GM18867 (cell line): ENCODE data around the gene VAV2.

Experiments
- ATAC-seq: cut with Tn5 transposase; IDR thresholded peaks from one replicate; pipeline ENCODE4 v1.9.1; 2021; ENCODE audit warnings: mild to moderate bottlenecking, moderate library complexity; ENCODE audit not compliant: unreplicated experiment

The VAV2 gene

DNA sequence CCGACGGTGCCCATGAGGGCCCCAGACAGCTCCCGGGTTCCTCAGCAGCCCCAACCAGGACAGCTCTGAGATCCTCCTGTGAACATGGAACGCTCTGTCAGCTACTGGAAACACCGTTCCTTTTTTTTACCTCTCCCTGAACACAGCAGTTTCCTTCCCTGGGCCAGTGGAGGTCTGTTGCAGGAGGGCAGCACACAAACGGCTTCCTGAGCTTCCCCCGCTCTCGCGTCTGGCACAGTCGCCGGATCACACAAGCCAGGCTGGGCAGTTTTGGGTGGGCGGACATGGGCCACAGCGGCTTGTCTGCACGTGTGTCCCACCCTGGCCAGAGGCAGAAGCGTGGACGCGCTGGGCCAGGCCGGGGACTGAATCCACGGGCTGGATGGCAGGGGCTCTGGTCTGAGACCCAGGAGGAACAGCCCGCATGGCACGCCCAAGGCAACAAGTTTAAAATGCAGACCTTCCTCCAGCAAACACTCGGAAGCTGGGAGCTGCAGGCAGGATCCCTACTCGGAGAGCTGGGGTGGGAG, 147.2 kb downstream of the VAV2 start:
- no peak for ATAC-seq

DNA sequence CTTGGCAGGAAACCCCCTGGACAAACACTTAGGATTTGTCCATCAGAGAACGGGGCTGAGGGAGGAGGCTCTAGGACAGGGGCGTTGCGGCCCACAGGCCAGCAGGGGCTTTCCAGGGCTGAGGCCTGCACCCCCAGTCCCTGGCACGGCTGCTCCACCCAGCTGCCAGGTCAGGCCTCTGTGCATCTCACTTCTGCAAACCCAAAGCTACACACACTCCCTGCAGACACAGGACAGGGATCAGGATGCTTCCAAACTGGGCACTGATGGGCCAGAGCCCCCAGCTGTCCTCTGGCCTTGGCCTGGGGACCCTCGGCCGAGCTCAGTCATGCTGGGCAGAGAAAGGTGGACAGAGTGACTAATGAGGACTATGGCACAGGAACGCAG, 147.7 kb downstream of the VAV2 start:
- ATAC-seq: no peak

DNA sequence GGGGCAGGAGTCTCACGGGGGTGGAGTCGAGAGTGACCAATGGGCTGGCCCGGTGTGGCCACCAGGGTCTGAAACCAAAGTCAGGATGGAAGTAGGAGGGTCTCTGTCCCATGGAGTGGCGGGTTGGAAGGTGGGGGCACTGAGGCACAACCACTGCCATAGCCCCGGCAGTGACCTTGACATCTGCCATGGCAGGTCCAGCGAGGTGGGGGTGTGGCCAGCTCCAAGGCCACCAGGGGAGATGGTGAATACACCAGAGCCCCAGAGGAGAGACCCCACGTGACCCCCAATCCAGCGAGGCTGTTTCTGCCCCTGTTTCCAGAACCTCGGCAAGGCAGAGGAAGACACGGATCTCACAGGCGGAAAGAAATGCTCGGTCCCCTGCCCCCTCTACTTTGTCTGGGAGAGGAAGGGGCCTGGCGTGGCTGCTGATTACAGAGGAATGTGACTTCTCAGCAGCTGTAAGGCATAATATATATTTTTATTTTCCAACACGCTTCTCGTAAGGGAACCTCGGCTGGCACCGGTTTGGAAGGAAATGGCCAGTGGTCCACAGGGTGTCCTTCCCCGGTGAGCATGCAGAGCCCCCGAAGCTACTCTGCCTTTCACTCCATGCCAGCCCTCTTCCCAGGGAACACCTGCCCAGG, 148.2 kb downstream of the VAV2 start:
- no peak for ATAC-seq

DNA sequence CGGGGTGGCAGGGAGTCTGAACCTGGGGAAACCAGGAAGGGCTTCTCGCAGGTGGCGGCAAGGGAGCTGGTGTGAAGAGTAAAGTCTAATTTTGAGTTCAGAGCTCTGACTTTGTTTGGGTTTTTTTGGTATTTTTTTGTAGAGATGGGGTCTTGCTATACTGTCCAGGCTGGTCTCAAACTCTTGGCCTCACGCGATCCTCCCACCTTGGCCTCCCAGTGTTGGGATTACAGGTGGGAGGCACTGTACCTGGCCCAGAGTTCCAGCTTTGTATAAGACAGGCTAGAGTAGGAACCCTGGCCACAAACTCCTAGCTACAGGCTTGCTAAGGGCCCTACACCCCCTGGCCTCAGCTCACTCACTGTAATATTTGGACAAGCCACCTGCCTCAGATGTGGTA, 148.9 kb downstream of the VAV2 start:
- ATAC-seq: no peak

- no peak for ATAC-seq
These were observed 149.3 kb downstream of the VAV2 start for GRCh38 chr9:133842721-133843227.

GRCh38 chr9:133842174-133842573, 149.9 kb downstream of the VAV2 start:
- ATAC-seq: no peak

- no peak for ATAC-seq
These were observed 150.8 kb downstream of the VAV2 start for GRCh38 chr9:133841167-133841812.

- ATAC-seq: no peak
These were observed 152.2 kb downstream of the VAV2 start for GRCh38 chr9:133839822-133840329.

DNA sequence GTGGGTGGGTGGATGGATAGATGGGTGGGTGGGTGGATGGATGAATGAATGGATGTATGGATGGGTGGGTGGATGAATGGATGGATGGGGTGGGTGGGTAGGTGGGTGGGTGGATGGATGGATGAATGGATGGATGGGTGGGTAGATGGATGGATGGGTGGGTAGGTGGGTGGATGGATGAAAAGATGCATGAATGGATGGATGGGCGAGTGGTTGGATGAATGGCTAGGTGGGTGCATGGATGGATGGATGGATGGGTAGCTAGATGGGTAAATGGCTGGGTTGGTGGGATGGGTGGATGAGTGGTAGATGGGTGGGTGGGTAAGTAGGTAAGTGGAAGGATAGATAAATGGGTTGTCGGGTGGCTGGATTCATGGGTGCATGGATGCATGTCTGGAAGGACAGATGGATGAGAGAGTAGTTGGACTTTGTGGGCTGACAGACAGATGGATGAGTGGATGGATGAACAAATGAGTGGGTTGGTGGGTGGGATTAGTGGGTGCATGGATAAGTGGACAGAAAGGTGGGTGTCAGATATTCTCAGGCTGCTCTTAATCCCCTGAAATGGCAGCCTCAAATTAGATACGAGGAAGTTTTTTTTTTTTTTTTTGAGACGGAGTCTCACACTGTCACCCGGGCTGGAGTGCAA, 153.1 kb downstream of the VAV2 start:
- ATAC-seq: no peak

- ATAC-seq: no peak
These were observed 154.2 kb downstream of the VAV2 start for GRCh38 chr9:133837627-133838597.

DNA sequence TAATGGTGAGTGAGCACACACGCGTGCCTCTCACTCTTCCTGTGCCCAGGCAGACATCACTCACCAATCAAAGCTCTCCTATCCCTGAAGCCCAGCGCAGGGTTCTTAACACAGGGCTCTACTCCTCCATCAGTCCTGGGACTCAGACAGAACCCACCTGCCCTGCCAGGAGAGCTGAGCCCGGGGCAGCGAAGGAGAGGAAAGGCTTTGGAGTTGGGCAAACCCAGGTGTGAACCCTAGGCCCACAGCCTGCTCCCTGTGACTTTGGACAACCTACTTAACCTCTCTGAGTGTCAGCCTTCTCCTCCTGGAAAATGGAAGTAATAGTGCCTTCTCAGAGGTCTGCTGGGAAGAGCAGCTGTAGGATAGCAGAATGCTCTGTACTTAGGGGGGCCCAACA, 155.3 kb downstream of the VAV2 start:
- no peak for ATAC-seq

DNA sequence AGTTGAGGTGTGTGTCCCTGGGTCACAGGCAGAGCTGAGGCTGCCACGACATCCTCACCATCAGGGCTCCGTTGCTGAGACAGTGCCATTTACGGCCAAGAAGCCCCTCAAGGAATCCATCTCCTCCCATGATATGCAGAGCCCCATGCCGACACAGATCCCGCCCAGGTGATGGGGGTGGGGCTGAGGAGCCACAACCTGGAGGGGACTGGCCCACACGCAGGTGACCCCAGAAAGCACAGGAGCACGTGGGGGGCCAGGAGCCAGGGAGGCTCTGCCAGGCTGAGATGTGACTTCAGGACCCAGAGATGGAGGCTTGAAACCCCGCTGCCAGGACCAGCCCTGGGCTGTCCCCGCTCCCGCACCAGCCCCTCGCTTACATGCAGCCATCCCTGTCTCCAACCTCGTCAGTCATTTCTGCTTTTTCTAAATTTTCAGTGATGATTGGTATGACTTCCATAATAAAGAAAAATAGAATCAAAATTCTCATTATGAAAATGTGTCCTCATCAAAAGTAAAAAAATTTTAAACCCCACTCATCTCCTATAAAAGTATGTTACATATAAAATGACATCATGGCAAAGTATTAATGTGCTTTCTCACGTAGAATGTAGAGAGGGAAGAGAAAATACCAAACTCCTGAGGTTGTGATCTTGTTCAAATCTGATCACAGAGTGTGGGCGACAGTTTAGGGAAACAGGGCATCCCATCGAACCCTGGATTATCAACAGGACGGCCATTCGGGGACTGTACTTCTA, 155.9 kb downstream of the VAV2 start:
- ATAC-seq: no peak

DNA sequence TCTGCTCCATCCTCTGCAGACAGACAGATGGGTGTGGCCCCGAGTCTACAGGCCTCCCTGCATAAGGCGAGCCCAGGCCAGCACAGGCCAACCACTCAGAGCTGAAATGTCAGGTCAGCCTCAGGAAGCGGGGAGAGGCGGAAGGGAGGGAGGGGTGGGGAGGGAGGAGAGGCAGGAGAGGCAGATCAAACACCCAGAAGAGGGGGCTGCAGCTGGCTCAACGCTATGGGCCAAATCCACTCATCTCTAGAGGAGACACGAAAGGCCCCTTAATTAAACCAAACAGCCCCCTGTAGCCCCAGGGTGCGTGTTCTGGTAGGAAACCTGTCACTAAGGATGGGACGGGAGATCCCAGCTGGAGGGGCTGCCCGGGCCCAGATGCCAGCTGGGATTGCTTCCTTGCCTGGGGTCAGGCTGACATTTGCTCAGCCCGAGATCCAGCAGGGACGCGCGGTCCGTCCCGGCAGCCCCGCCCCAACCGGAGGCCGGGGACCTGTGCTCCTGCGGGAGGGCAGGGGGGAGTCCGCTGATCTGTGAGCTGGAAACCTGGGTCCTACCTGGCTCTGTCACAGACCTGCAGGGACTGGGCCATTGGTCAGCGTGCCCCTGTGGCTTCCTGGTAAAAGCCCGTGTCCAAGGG, 156.7 kb downstream of the VAV2 start:
- ATAC-seq: no peak

- ATAC-seq: no peak
These were observed 157.8 kb downstream of the VAV2 start for GRCh38 chr9:133834080-133834976.

GRCh38 chr9:133833388-133834025, 158.6 kb downstream of the VAV2 start:
- no peak for ATAC-seq

GRCh38 chr9:133832877-133833276, 159.2 kb downstream of the VAV2 start:
- no peak for ATAC-seq

DNA sequence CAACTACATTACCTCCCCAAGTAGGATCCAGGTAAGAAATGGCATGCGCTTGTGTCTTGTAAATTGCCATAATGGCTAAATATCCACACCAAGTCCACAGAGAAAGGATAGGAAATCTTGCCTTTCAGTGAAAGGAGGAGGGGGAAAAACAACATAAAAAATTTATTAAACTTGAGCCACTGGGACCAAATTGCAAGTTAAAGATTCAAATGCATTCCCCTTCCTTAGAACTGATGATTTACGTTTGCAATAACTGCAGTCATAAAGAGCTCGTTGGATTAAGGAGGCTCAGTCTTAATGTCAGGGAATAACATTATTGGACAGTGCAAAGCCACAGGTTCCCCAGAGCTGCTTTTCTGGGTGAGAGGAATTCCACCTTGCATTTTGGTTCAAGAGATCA, 161.4 kb downstream of the VAV2 start:
- no peak for ATAC-seq

DNA sequence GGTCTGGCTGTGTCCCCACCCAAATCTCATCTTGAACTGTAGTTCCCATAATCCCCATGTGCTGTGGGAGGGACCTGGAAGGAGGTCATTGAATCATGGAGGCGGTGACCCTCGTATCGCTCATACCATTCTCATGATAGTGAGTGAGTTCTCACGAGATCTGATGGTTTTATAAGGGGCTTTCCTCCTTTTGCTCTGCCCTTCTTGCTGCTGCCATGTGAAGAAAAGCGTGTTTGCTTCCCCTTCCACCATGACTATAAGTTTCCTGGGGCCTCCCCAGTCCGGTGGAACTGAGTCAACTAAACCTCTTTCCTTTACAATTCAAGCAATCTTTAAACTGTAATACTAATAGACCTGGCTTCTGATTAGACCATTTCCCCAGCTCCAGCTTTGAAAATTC, 161.8 kb downstream of the VAV2 start:
- ATAC-seq: no peak
